ENCODE data around the gene QSOX2. TPM values are rescaled to one million over a fixed set of nuclear protein-coding genes. Genes with fewer than 3 reads are reported as not detected.

QSOX2 gene
- polyA plus RNA-seq, 6 donors from 2014 or later, result 2.8 to 4.6 (median 3.7) TPM

DNA sequence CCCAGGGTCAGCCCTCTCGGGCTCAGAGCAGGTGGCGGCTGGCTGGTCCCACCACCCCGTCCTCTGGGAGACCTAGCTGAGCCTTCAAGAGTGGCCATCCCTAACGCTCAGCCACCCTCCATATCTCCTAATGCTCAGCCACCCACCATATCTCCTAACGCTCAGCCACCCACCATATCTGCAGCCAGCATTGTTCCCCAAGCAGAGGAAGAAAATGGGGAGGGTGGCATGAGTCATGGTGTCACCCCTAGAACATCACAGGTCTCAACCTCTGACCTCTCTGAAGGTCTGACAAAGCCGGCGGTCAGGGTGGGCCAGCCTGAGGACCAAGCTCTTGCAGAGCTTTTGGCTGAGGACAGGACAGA, 55.4 kb downstream of the QSOX2 start:
- DNase-seq, result no peak
- H3K27ac Mint-ChIP-seq, result peak overlapping the region in 1 of 6 donors; percentile 61
- peaks cover 22 to 72% (median 48%) of the 10 kb centered on the region in 3 donors for H3K27me3 Mint-ChIP-seq
- H3K4me1 Mint-ChIP-seq, result peaks cover 4 to 8% (median 5%) of the 10 kb centered on the region in 3 donors
- ATAC-seq (ENCODE audit: low read depth in 2 of 2), result no peak
- no peaks in the 10 kb centered on the region for H3K36me3 Mint-ChIP-seq
- H3K4me3 Mint-ChIP-seq, result no peak overlapping the region
- H3K9me3 Mint-ChIP-seq, result no peaks in the 10 kb centered on the region

DNA sequence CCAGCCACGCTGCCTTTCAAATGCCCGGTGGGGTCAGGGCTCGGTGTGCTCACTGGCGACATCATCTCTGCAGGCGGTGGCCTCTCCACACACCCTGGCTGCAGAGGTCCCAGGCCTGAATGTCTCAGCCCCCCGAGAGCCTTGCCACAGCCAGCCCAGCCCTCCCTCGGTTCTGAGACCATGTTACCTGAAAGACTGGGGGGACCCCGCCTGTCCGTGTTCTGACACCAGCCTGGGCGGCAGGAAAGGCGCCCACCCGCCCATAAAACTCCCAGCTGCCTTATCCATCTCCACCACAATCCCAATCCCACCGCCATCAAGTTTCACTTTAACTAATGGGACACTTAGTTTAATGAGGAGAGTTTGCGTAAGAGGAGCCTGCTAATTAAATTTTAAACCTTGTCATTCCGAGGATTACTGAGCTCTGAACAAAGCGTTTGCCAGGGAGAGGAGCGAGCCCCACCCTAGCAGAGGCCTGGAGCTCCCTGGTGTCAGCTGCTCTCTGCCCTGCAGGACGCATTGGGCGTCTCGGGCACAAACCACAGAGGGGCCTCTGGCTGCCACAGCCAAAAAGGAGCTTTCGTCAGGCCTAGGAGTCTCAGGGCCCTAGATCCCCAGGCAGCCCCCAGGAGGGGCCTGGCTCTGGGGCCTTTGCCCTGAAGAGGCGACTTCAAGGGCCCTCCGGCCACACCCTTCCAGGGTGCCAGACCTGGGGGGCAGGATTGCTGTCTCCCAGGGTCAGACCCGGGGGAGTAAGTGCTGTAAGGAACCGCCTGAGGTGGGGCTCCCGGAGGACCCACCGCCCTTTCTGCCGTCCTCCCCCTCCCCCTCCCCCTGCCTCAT, 56.0 kb downstream of the QSOX2 start:
- Mint-ChIP-seq H3K36me3 (no peaks in the 10 kb centered on the region), H3K27ac (no peak overlapping the region), H3K4me1 (peaks cover 4 to 8% (median 5%) of the 10 kb centered on the region in 3 donors), H3K27me3 (peaks cover 25 to 72% (median 54%) of the 10 kb centered on the region in 3 donors), H3K9me3 (no peaks in the 10 kb centered on the region), H3K4me3 (peak overlapping the region in 1 of 8 donors; percentile 40)
- ATAC-seq (ENCODE audit: low read depth in 2 of 2) (no peak), DNase-seq (no peak)

DNA sequence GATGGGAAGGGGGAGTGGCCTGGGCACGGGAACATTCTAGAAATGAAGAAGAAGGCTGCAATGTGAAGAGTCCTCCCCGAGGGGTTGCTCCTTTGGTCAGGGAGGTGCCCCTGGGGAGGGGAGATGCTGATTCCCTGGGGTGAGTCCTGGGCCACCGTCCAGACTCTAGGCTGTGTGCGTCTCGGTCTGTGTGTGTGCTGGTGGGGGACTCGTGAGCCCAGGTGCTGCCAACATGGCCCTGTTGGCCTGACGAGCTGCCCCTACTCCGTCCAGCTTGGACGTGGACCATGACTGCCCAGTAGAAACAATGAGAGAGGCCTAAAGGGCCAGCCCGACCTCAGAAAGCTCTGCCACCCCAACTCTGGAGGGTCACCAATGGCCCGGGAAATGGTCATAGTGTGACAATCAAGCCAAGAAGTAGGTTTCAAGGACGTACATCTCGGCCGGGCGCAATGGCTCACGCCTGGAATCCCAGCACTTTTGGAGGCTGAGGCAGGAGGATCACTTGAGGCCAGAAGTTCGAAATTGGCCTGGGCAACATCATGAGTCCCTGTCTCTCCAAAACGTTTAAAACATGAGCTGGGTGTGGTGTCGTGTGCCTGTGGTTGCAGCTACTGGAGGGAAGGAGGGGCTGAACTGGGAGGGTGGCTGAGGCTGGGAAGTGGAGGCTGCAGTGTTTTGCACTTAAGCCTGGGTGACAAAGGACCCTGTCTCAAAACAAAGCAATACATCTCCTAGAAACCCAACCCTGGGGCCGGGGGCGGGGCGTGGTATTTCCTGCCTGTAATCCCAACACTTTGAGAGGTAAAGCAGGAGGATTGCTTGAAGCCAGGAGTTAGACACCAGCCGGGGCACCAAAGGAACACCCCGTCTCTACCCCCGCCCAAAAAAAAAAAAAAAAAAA, 57.7 kb downstream of the QSOX2 start:
- Mint-ChIP-seq H3K27ac (peak overlapping the region in 1 of 6 donors; percentile 79), H3K27me3 (peaks cover 27 to 75% (median 55%) of the 10 kb centered on the region in 3 donors), H3K4me3 (no peak overlapping the region), H3K9me3 (no peaks in the 10 kb centered on the region), H3K36me3 (no peaks in the 10 kb centered on the region), H3K4me1 (peaks cover 4 to 8% (median 5%) of the 10 kb centered on the region in 3 donors)
- DNase-seq (no peak), ATAC-seq (ENCODE audit: low read depth in 2 of 2) (no peak)

DNA sequence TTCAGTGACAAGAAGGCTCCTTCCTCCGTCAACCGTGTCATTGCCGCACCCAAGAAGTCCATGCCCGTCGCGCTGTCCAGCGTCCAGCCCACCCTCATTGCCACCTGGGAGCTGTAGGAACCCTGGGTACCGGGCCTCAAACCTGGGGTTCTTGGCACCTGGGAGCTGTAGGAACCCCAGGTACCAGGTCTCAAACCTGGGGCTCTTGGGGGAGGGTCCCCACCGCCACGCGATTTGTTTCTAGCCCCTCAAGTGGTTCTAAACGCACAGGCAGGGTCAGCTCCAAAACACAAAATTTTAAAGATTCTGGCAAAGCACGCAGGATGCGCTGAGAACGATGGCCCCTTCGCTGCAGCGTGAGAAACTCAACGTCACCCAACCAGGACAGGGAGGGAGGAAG, 58.4 kb downstream of the QSOX2 start:
- peak overlapping the region in 1 of 6 donors; percentile 12 for H3K27ac Mint-ChIP-seq
- no peak overlapping the region for H3K4me3 Mint-ChIP-seq
- peaks cover 4 to 8% (median 5%) of the 10 kb centered on the region in 3 donors for H3K4me1 Mint-ChIP-seq
- no peak for ATAC-seq (ENCODE audit: low read depth in 2 of 2)
- peaks cover 27 to 79% (median 61%) of the 10 kb centered on the region in 3 donors for H3K27me3 Mint-ChIP-seq
- DNase-seq, result no peak
- no peaks in the 10 kb centered on the region for H3K36me3 Mint-ChIP-seq
- H3K9me3 Mint-ChIP-seq, result no peaks in the 10 kb centered on the region

DNA sequence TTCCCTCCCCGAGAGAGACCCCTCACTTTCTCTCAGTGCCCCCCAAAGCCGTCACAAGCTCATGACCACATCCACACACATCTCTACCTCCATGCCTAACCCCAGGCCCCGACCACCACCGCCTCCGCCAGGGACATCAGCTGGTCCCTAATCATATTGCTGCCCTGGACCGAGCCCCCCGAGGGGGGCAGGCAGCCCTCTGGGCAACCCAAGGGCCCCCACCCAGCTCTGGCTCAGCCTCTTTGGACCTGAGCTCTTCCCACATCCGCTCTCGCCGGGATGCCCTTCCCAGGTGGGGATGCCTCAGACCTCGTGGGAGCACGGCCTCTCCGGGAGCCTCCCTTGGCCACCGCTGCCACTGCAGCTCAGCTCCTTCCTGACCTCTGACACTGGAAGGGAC, 59.2 kb downstream of the QSOX2 start:
- Mint-ChIP-seq H3K36me3 (no peaks in the 10 kb centered on the region), H3K9me3 (no peaks in the 10 kb centered on the region), H3K4me3 (no peak overlapping the region), H3K27ac (no peak overlapping the region), H3K4me1 (peaks cover 0 to 4% (median 2%) of the 10 kb centered on the region in 3 donors), H3K27me3 (peaks cover 23 to 76% (median 59%) of the 10 kb centered on the region in 3 donors)
- DNase-seq (no peak), ATAC-seq (ENCODE audit: low read depth in 2 of 2) (no peak)

DNA sequence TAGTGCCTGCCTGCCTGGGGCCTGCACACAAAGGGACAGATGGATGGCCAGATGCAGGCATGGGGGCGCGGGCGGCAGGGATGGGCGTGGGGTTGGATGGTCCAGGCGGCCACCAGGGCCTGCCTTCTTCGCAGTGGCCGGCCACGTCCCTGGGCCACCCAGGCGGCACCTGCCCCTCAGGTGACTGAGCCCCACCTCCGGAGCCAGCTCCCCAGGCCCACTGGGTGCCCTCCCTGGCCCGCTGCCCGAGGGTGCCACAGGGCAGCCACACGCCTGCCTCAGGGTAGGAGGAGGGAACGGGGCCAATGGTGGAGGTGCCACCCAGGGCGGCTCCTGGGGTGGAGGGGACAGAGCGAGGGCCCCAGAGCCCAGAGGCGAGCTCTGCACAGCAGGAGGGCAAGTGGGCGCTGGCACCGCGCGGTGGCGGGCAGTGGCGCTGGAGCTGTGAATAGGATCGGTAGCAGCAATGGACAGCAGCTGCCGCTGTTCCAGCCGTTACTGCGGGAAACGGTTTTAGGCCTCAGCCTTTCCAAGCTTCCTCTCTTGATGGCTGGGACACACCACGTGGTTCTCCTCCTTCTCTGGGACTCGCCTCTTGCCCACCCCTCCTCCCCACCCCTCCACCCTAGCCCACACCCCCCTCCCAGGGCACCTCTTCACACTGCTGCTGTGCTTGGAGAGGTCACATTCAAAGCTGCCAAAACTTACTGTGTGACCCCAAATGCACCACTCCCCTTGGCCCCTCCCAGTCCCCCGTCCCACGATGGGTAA, 59.8 kb downstream of the QSOX2 start:
- H3K4me1 Mint-ChIP-seq, result no peaks in the 10 kb centered on the region
- no peak for DNase-seq
- H3K36me3 Mint-ChIP-seq, result no peaks in the 10 kb centered on the region
- H3K4me3 Mint-ChIP-seq, result no peak overlapping the region
- H3K27ac Mint-ChIP-seq, result no peak overlapping the region
- no peak for ATAC-seq (ENCODE audit: low read depth in 2 of 2)
- H3K27me3 Mint-ChIP-seq, result peaks cover 21 to 74% (median 53%) of the 10 kb centered on the region in 3 donors
- no peaks in the 10 kb centered on the region for H3K9me3 Mint-ChIP-seq

DNA sequence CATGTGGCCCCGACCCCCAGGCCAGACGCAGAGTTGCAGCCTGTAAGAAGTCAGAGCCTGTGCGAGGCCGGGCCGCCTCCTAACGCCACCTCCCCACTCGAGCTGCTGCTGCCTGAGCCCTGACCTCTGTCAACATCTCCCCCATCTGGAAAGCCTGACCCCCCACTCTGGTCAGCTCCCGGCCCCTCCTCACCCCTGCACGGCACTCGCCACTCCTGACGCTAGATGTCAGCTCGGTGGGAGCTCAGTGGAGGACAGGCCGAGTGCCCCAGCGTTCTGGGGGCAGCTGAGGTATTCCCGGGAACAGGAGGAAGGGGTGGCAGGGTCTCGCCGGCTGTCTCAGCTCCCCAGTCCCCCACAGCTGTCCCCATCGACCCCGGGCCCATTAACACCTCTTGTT, 60.5 kb downstream of the QSOX2 start:
- Mint-ChIP-seq H3K4me3 (no peak overlapping the region), H3K4me1 (no peaks in the 10 kb centered on the region), H3K9me3 (no peaks in the 10 kb centered on the region), H3K36me3 (no peaks in the 10 kb centered on the region), H3K27me3 (peaks cover 17 to 70% (median 47%) of the 10 kb centered on the region in 3 donors), H3K27ac (no peak overlapping the region)
- DNase-seq, result no peak
- ATAC-seq (ENCODE audit: low read depth in 2 of 2), result no peak

DNA sequence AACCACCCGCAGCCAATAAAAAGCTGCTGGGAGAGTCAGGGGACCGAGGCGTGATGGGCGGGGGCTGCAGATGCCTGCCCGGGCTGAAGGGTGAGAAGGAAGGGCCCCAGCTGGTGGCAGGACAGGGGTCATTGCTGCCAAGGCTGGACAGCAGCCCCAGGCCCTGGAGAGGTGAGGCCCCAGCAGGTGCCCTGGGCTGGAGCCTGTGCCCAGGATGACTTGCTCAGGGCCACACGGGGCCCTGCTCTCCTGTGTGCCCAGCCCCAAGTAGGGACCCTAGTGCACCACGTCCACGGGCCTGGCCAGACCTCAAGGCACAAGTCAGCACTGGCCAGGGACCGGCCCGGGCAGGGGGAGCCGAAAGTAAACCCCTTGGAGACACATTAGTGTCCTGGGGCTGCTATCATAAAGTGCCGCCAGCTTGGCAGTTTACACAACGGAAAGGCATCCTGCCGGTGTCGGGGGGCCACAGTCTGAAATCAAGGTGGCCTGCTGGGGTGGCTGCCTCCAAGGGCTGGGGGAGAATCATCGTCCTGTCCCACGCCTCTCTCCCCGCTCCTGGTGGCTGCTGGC, 62.7 kb downstream of the QSOX2 start:
- H3K36me3 Mint-ChIP-seq, result no peaks in the 10 kb centered on the region
- no peaks in the 10 kb centered on the region for H3K9me3 Mint-ChIP-seq
- peaks cover 13 to 64% (median 44%) of the 10 kb centered on the region in 3 donors for H3K27me3 Mint-ChIP-seq
- DNase-seq (no peak), ATAC-seq (ENCODE audit: low read depth in 2 of 2) (no peak)
- no peaks in the 10 kb centered on the region for H3K4me1 Mint-ChIP-seq
- no peak overlapping the region for H3K27ac Mint-ChIP-seq
- no peak overlapping the region for H3K4me3 Mint-ChIP-seq

DNA sequence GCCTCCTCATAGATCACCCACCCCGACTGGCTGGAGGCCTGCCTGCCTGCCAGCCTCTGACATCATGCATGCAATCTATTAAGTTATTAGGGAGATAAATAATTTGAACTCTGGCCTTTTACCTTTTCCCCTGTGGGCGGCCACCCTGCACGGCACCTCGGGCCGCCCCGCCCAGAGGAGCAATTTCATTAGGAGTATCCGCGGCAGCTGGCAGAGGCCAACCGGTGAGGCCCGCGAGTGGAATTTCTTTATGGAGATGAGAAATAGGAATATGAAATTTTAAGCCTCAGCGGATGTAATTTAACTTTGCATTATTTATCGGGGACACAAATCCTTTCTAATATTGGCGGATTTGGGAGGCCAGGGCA, 63.2 kb downstream of the QSOX2 start:
- Mint-ChIP-seq H3K27ac (no peak overlapping the region), H3K36me3 (no peaks in the 10 kb centered on the region), H3K27me3 (peaks cover 13 to 63% (median 44%) of the 10 kb centered on the region in 3 donors), H3K9me3 (no peaks in the 10 kb centered on the region), H3K4me1 (no peaks in the 10 kb centered on the region), H3K4me3 (no peak overlapping the region)
- ATAC-seq (ENCODE audit: low read depth in 2 of 2), result no peak
- DNase-seq, result no peak

DNA sequence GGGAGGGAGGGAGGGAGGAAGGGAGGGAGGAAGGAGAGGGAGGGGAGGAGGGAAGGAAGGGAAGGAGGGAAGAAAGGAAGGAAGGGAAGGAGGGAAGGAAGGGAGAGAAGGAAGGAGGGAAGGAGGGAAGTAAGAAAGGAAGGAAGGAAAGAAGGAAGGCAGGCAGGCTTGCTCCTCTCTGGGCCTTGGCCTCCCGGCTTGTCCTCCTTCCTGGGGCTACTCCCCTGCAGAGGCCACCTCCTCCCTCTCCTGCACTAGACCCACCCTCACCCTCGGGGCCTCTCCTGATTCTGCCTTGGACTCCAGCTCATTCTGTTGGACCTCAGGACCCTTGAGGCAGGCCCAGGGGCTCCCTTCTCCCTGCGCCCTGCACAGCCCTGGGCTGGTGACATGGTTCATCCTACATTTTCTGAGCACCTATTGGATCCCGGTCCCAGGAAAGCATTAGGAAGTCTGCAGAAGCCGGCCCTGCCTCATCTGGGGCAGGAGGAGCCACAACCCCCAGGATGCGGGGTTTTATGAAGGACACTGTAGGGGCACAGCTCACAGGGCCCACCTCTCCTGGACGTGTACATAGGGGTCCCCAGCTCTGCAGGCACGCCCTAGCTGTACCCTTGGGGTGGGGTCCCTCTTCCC, 63.7 kb downstream of the QSOX2 start:
- DNase-seq, result no peak
- no peak overlapping the region for H3K27ac Mint-ChIP-seq
- no peak for ATAC-seq (ENCODE audit: low read depth in 2 of 2)
- H3K27me3 Mint-ChIP-seq, result peaks cover 10 to 60% (median 40%) of the 10 kb centered on the region in 3 donors
- no peak overlapping the region for H3K4me3 Mint-ChIP-seq
- H3K9me3 Mint-ChIP-seq, result no peaks in the 10 kb centered on the region
- H3K36me3 Mint-ChIP-seq, result no peaks in the 10 kb centered on the region
- H3K4me1 Mint-ChIP-seq, result no peaks in the 10 kb centered on the region

DNA sequence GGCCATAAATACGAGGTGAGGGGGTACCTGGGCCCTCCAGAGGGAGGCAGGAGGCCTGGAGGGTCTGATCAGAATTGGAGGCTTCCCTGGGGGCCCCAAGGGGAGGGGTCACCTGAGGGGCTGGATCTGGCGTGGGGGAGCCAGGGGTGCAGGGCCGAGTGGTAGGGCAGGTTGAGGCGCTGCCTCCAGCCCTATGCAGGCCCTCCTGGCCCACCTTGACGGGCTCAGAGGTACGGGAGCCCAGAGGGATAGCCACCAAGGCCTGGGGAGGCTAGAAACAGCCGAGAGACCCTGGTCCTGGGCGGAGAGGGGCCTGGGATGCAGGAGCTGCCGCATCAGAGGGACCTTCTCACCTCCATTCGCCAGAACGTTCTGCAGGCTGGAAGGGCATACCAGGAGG, 65.0 kb downstream of the QSOX2 start:
- no peaks in the 10 kb centered on the region for H3K9me3 Mint-ChIP-seq
- H3K36me3 Mint-ChIP-seq, result no peaks in the 10 kb centered on the region
- H3K27me3 Mint-ChIP-seq, result peaks cover 7 to 50% (median 33%) of the 10 kb centered on the region in 3 donors
- H3K27ac Mint-ChIP-seq, result no peak overlapping the region
- DNase-seq, result no peak
- no peaks in the 10 kb centered on the region for H3K4me1 Mint-ChIP-seq
- no peak overlapping the region for H3K4me3 Mint-ChIP-seq
- ATAC-seq (ENCODE audit: low read depth in 2 of 2), result no peak

DNA sequence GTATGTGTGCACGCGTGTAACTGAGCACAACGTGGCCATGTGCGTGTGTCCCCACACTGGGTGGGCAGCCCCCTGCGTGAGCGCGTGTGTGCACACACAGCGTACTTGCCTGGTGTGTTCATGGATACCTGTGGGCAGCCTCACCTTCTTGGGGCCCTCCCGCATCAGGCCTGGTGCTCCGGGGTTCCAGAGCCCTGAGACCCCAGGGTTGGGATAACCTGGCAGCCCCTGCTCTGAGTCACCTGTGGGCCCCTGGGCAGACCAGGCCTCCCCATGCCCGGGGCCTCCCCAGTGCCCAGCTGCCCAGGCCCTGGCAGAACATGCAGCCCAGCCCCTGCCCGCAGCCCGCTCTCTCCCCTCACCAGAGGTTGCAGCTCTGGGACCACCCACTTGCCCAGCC, 65.9 kb downstream of the QSOX2 start:
- Mint-ChIP-seq H3K36me3 (no peaks in the 10 kb centered on the region), H3K9me3 (no peaks in the 10 kb centered on the region), H3K4me3 (no peak overlapping the region), H3K27me3 (peaks cover 6 to 42% (median 25%) of the 10 kb centered on the region in 3 donors), H3K27ac (no peak overlapping the region), H3K4me1 (peaks cover 0 to 4% (median 0%) of the 10 kb centered on the region in 3 donors)
- ATAC-seq (ENCODE audit: low read depth in 2 of 2), result no peak
- no peak for DNase-seq
